Right renal cortex interstitium (tissue), 3 donors: ENCODE measurements around the gene DTX1. TPM values are rescaled to one million over a fixed set of nuclear protein-coding genes. Genes with fewer than 3 reads are reported as not detected.

Experiments
- DNase-seq, 3 donors: peaks; one replicate each; pipeline ENCODE4 v3.0.0-alpha.2; 2013; ENCODE audit warnings: low read depth in 3 of 3, low spot score in 2 of 3
- polyA plus RNA-seq, 3 donors: library from polyadenylated mRNA; unstranded; fragments of 120-200 nt; gene quantifications; one replicate each; pipeline ENCODE4 v1.2.1, GENCODE V29; 2013; ENCODE audit not compliant: insufficient read length in 3 of 3

Gene DTX1
- polyA plus RNA-seq, 3 donors = 10.3 to 11.0 (median 10.3) TPM

- no peak for DNase-seq
These were observed 13.2 kb downstream of the DTX1 start for GRCh38 chr12:113069751-113070116.

DNA sequence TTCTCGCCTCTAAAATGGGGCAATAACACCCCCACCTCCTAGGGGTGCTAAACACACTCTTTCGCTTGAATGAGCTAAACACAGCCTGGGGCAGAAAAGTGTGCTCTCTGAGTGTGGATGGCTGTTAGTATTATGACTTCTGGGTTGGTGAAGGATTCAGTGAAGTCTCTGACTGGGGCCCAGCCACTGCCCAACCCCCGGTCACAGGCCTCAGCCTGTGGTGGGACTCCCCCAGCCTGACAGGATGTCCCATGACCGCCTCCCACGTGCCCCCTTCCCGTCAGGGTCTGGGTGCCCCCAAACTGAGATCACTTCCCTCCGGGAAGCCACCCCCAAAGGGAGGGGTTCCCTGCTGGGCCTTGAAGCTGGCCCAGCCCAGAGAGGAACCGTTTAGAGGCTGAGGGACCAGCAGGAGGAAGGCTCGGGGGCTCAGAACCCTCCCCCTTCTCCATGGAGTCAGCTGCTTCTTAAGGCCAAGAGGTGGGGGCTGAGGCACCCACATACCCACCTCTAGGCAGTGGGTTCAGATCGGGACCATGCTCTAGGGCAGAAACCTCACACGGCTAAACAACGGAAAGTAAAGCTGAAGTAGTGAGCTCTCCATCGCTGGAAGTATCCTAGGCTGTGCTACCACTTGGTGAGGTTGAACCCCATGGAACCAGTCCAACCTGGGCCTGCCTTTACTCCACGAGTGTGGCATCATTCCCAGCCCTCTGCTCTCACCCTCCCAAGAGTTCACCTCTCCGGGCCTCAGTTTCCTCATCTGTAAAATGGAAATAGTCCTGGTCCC is 13.8 kb downstream of the DTX1 start:
- DNase-seq = no peak

GRCh38 chr12:113071135-113072112 is 14.9 kb downstream of the DTX1 start:
- DNase-seq = no peak

DNA sequence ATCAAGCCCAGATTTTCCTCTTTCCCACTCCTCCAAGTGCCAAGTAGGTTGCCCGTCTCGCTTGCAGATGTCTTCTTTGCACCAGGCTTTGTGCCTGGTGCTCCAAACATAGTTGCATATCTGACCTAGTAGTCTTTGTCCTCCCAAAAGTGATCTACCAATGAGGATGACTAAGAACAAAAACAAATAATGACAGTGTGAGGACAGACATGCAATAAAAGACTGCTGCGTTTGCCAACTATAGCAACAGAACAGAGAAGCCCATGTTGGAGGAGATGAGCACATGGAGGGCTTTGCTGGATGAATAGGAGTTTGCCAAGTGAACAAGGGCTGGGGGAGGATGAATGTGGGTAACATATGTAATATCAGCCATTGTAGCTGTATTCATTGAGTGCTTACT is 15.6 kb downstream of the DTX1 start:
- no peak for DNase-seq

GRCh38 chr12:113073586-113073985 is 17.1 kb downstream of the DTX1 start:
- DNase-seq = no peak

- DNase-seq = no peak
These were observed 18.7 kb downstream of the DTX1 start for GRCh38 chr12:113075137-113075683.

DNA sequence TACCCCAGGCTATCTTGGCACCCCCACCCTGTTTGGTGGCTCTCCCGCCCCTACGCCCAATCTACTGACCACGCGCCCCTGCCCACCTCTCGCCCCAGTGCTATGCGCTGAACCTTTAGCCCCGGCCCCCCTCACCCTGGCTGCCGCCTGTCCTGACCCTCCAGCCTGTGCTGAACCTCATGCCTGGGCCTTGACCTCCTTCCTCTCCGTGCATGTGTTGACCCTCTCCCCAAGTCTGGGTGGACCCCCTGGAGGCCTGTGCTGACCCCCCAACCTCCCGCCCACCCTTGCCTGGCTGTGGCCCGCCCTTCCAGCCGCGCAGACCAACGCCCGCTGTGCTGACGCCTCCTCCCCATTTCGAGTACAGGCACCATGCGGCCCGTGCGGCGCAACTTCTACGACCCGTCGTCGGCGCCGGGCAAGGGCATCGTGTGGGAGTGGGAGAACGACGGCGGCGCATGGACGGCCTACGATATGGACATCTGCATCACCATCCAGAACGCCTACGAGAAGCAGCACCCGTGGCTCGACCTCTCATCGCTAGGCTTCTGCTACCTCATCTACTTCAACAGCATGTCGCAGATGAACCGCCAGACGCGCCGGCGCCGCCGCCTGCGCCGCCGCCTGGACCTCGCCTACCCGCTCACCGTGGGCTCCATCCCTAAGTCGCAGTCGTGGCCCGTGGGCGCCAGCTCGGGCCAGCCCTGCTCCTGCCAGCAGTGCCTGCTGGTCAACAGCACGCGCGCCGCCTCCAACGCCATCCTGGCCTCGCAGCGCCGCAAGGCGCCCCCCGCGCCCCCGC is 20.7 kb downstream of the DTX1 start:
- no peak for DNase-seq

DNA sequence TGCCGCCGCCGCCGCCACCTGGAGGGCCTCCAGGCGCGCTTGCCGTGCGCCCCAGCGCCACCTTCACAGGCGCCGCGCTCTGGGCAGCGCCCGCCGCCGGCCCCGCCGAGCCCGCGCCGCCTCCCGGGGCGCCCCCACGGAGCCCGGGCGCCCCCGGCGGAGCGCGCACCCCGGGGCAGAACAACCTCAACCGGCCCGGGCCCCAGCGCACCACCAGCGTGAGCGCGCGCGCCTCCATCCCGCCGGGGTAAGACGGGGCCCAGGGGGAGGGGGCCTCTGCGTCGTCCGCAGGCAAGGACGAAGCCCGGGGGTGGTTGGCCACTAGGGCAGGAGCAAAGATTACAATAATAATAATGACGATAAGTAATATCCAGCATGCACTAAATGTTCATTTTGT is 21.3 kb downstream of the DTX1 start:
- DNase-seq = no peak

DNA sequence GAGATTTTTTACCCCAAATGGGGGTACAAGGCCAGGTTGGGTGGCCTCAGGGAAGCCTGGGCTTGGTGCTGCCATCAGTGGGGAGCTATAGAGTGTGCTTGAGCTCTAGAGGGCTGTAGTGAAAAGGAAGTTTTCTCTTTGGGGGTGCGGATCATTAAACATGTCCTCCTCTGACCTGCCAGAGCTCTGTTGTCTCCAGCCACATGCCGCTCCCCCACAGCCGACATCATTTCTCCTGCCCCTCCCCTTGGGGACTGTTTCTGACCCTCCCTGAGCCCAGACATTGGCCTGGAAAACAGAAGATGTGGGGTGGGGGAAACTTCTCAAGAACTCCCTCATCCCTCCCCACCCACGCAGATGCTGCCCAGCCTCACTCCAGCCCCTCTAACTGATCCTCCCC is 25.3 kb downstream of the DTX1 start:
- DNase-seq = no peak

GRCh38 chr12:113082486-113083148 is 26.1 kb downstream of the DTX1 start:
- DNase-seq = no peak

GRCh38 chr12:113083863-113084435 is 27.4 kb downstream of the DTX1 start:
- no peak for DNase-seq

DNA sequence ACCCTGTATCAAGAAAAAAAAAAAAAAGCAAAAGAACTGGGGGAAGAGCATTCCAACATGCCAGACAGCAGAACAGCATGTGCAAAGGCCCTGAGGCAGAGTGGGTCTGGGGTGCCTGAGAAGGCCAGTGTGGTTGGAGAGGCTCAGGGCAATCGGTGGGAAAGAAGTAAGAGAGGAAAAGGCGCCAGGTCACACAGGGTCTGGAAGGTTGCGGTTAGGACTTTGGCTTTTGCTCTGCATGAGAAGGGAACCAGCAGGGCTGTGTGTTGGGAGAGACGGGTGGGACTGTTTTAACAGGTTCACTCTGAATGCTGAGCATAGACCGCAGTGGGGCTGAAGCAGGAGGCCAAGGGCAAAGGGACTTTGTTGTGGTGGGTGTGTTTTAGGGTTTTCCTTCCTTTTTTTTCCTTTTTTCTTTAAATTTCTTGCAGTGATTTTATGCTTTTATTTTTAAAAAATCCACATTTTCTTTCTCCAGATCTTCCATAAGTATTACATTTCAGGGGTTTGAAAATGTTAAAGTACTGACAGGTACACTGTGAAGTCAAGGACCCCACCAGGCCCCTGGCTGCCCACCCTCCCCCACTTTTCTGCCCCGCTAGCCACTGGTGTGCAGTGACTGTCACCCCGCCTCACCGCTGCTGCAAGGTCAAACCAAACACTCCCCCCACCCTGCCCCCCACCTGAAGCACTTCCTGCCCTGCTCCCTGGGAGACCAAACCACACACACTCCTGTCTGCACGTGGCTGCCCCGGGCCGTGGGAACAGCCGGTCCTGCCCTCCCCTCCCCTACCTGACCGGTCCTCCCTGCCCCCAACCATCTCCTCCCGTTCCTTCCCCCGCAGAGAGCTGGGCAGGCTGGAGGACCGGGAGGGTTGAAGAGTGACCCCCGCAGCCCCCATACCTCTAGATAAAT is 30.0 kb downstream of the DTX1 start:
- no peak for DNase-seq

DNA sequence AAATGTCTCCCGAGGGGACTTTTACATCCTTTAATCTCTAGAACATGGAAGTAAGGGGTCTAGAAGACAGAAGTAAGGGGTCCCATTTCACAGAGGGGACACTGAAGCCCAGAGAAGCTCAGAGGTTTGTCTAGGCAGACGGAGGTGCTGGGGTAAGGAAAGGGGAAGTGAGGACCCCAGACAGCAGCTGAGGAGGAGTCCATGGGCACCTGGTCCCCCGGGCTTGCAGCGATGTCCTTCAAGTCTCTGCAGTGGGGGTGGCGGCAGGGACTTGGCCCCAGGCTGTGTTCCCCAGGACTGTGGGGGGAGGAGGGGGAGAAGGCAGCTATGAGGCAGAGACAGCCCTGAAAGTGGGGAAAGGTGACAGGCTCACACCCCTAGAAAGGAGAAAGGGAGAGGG is 30.7 kb downstream of the DTX1 start:
- no peak for DNase-seq

GRCh38 chr12:113088037-113088436 is 31.5 kb downstream of the DTX1 start:
- no peak for DNase-seq

- DNase-seq = no peak
These were observed 32.6 kb downstream of the DTX1 start for GRCh38 chr12:113088971-113089756.

GRCh38 chr12:113089839-113090238 is 33.3 kb downstream of the DTX1 start:
- no peak for DNase-seq

GRCh38 chr12:113090740-113091139 is 34.2 kb downstream of the DTX1 start:
- DNase-seq = no peak

DNA sequence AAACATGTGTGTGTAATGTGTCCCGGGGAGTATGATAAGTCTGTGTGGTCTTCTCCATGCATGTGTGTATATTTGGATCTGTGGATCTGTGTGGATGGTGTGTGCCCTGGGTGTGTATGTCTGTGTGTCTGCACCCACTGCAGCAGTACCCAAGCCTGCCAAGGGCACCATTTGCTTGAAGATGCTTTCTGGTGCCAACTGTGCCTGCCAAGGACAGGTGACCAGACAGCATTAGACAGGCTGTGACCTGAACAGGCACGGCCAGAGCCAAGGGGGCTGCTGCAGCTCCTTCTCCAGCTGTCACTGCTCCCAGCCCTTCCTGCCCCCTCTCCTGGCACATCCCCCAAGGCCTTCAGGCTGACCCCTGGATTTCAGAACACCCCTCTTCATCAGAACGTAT is 35.0 kb downstream of the DTX1 start:
- no peak for DNase-seq
